C4-2B (cell line): ENCODE measurements around the gene TULP4.

Experiments used
- CTCF ChIP-seq: fragments of 450-650 bp; conservative IDR thresholded peaks from 2 replicates; pipeline ENCODE4 v1.5.1; 2017; ENCODE audit warnings: mild to moderate bottlenecking
- ZFX ChIP-seq: fragments of 450-650 bp; IDR thresholded peaks from 2 replicates; pipeline ENCODE4 v1.6.1; 2017

GRCh38 chr6:158498362-158498761 lies 186.1 kb downstream of the TULP4 start:
- TF ChIP-seq CTCF = no peak
- no peak for TF ChIP-seq ZFX
